Keratinocyte (primary cell): Measurements from ENCODE around the gene SEBOX.

ENCODE experiments used
- CTCF ChIP-seq, 3 experiments: IDR thresholded peaks in 1 of 3; conservative IDR thresholded peaks in 1 of 3; optimal IDR thresholded peaks in 1 of 3; 2 replicates in 2 of 3; 3 replicates in 1 of 3; pipeline versions ENCODE3 to v1.5.1; 2011; ENCODE audit warnings: low read length in 3 of 3, mild to moderate bottlenecking in 3 of 3, moderate library complexity in 2 of 3, control low read depth in 1 of 3, inconsistent platforms in 1 of 3; ENCODE audit not compliant: insufficient read depth in 2 of 3; ENCODE audit errors: extremely low read depth in 1 of 3
- EZH2 ChIP-seq: IDR thresholded peaks from one replicate; pipeline ENCODE4 v1.6.1; 2012; ENCODE audit warnings: inconsistent platforms, mild to moderate bottlenecking, low read length, moderate library complexity

GRCh38 chr17:28407130-28407973, 42.4 kb upstream of the SEBOX start:
- peak; percentile 14 to 50 (median 34) for TF ChIP-seq CTCF (optimal IDR thresholded peaks at IDR 0.05 in 1 of 3, IDR thresholded peaks at IDR 0.05 in 1 of 3, conservative IDR thresholded peaks at IDR 0.05 in 1 of 3; ENCODE audit: extremely low read depth in 1 of 3, insufficient read depth in 2 of 3, low read length in 3 of 3)
- TF ChIP-seq EZH2 = no peak
